ENCODE measurements around the gene RFFL.

RFFL gene

GRCh38 chr17:35080536-35080935 is 17.0 kb upstream of the RFFL start:
- Histone ChIP-seq H3K4me1 (ENCODE audit: low read depth, poor library complexity, severe bottlenecking) (peaks cover 87% of the 10 kb centered on the region), H3K4me2 (peak overlapping the region; percentile 74), H3K36me3 (ENCODE audit: insufficient read depth) (no peaks in the 10 kb centered on the region), H3K4me3 (IDR thresholded peaks at IDR 0.05; ENCODE audit: insufficient read depth, low read depth, low read length) (no peak overlapping the region), H3K9ac (peak overlapping the region; percentile 45; the same call in 1 of the 2 replicates), H4K20me1 (ENCODE audit: insufficient read depth) (no peaks in the 10 kb centered on the region), H3K27me3 (ENCODE audit: insufficient read depth, low read depth) (no peaks in the 10 kb centered on the region; the same call in 1 of the 2 replicates), H3K27ac (peak overlapping the region; percentile 86), H3K79me2 (ENCODE audit: insufficient read depth, low read depth) (peaks cover 54% of the 10 kb centered on the region; the same call in 1 of the 2 replicates), H2AFZ (ENCODE audit: low read depth) (peak overlapping the region; percentile 9; the same call in 1 of the 2 replicates)
- TF ChIP-seq, protein P1, sequence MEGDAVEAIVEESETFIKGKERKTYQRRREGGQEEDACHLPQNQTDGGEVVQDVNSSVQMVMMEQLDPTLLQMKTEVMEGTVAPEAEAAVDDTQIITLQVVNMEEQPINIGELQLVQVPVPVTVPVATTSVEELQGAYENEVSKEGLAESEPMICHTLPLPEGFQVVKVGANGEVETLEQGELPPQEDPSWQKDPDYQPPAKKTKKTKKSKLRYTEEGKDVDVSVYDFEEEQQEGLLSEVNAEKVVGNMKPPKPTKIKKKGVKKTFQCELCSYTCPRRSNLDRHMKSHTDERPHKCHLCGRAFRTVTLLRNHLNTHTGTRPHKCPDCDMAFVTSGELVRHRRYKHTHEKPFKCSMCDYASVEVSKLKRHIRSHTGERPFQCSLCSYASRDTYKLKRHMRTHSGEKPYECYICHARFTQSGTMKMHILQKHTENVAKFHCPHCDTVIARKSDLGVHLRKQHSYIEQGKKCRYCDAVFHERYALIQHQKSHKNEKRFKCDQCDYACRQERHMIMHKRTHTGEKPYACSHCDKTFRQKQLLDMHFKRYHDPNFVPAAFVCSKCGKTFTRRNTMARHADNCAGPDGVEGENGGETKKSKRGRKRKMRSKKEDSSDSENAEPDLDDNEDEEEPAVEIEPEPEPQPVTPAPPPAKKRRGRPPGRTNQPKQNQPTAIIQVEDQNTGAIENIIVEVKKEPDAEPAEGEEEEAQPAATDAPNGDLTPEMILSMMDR (conservative IDR thresholded peaks at IDR 0.05; ENCODE audit: low read depth, low read length), result no peak

DNA sequence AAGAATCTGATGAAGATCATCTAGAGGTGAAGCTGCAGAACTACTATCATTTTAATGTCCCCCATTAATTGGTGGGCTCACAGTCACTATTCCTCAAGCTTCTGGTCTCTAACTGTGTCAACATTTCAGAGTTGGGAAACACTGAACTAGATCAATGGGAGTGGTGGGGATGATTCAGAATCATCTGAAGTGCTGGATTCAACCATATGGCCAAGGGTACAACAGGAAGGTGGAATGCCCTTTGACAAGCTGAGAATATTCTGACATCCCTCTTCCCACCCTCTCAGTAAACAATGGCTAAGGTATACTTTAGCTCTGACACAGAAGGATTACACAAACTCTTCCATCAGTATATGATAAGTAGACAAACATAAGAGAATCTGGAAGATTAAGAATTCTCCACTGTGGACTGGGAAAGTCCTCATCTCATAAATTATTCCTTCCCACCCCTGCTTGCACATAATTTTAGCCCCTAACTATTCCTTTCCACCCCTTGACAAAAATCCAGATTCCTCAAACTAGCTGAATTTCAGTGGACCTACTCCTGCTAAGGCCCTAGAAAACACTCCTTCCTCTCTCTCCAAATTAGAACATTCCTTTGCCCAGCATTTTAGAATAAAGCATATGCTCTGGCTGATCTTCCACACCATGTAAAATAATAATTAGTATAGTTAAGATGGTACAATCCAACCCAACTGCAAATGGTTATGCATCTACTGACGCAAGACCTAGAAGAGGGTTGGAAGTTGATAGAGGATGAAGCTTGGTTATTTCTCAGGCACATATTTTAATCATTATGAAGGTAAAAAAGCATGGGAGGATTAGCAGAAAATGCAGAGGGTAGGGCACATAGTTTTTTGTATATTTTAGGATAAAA is 16.3 kb upstream of the RFFL start:
- Histone ChIP-seq H3K9ac (peak overlapping the region; percentile 45; the same call in 1 of the 2 replicates), H3K4me1 (ENCODE audit: low read depth, poor library complexity, severe bottlenecking) (peaks cover 88% of the 10 kb centered on the region), H3K4me3 (IDR thresholded peaks at IDR 0.05; ENCODE audit: insufficient read depth, low read depth, low read length) (no peak overlapping the region), H3K27ac (peak overlapping the region; percentile 86), H3K79me2 (ENCODE audit: insufficient read depth, low read depth) (peaks cover 48% of the 10 kb centered on the region; the same call in 1 of the 2 replicates), H3K4me2 (peak overlapping the region; percentile 74), H3K36me3 (ENCODE audit: insufficient read depth) (no peaks in the 10 kb centered on the region), H3K27me3 (ENCODE audit: insufficient read depth, low read depth) (no peaks in the 10 kb centered on the region; the same call in 1 of the 2 replicates), H2AFZ (ENCODE audit: low read depth) (0 out of 2 replicates have a peak overlapping the region, but pooled peaks have one; percentile 9), H4K20me1 (ENCODE audit: insufficient read depth) (no peaks in the 10 kb centered on the region)
- TF ChIP-seq, protein P1 (conservative IDR thresholded peaks at IDR 0.05; ENCODE audit: low read depth, low read length), result no peak

DNA sequence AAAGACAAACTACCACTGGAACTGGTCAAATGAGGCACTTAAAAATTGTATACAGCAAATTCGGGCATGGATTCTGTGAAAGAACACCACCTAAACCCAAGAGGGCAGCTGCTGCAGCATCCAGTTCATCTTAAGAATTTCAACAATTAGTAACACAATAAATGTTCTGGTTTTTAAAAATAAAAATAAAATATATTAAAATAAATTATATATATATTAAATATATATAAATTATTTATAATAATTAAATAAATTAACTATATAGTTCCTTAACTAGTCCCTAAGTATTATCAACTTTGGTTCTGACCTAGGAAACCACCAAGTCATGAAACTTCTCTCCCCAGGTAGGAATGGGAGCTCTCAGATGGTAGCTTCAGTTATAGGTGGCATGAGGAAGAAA is 13.4 kb upstream of the RFFL start:
- peaks cover 15% of the 10 kb centered on the region for H4K20me1 ChIP-seq (ENCODE audit: insufficient read depth)
- no peaks in the 10 kb centered on the region; the same call in 1 of the 2 replicates for H3K27me3 ChIP-seq (ENCODE audit: insufficient read depth, low read depth)
- H3K4me1 ChIP-seq (ENCODE audit: low read depth, poor library complexity, severe bottlenecking), result peaks cover 95% of the 10 kb centered on the region
- H3K4me2 ChIP-seq, result no peak overlapping the region
- no peak overlapping the region for H3K27ac ChIP-seq
- TF ChIP-seq, protein P1 (conservative IDR thresholded peaks at IDR 0.05; ENCODE audit: low read depth, low read length), result no peak
- H3K36me3 ChIP-seq (ENCODE audit: insufficient read depth), result no peaks in the 10 kb centered on the region
- H3K4me3 ChIP-seq (IDR thresholded peaks at IDR 0.05; ENCODE audit: insufficient read depth, low read depth, low read length), result no peak overlapping the region
- no peak overlapping the region for H2AFZ ChIP-seq (ENCODE audit: low read depth)
- H3K9ac ChIP-seq, result no peak overlapping the region
- peaks cover 27% of the 10 kb centered on the region; the same call in 1 of the 2 replicates for H3K79me2 ChIP-seq (ENCODE audit: insufficient read depth, low read depth)

GRCh38 chr17:35074711-35075707 is 11.5 kb upstream of the RFFL start:
- no peak overlapping the region for H3K9ac ChIP-seq
- no peak overlapping the region for H2AFZ ChIP-seq (ENCODE audit: low read depth)
- peak overlapping the region; percentile 81 for H3K4me2 ChIP-seq
- H3K36me3 ChIP-seq (ENCODE audit: insufficient read depth), result no peaks in the 10 kb centered on the region
- peaks cover 15% of the 10 kb centered on the region for H4K20me1 ChIP-seq (ENCODE audit: insufficient read depth)
- H3K27me3 ChIP-seq (ENCODE audit: insufficient read depth, low read depth), result no peaks in the 10 kb centered on the region; the same call in 1 of the 2 replicates
- H3K4me1 ChIP-seq (ENCODE audit: low read depth, poor library complexity, severe bottlenecking), result peaks cover 77% of the 10 kb centered on the region
- TF ChIP-seq, protein P1 (conservative IDR thresholded peaks at IDR 0.05; ENCODE audit: low read depth, low read length), result no peak
- peaks cover 24% of the 10 kb centered on the region; the same call in 1 of the 2 replicates for H3K79me2 ChIP-seq (ENCODE audit: insufficient read depth, low read depth)
- H3K27ac ChIP-seq, result peak overlapping the region; percentile 1; the same call in 1 of the 2 replicates
- H3K4me3 ChIP-seq (IDR thresholded peaks at IDR 0.05; ENCODE audit: insufficient read depth, low read depth, low read length), result no peak overlapping the region
